HG03060 (cell line): ENCODE data around the gene METTL16.

Source experiments
- ATAC-seq: cut with Tn5 transposase; IDR thresholded peaks from one replicate; pipeline ENCODE4 v1.9.1; 2021; ENCODE audit warnings: low read depth, moderate number of reproducible peaks; ENCODE audit not compliant: unreplicated experiment

METTL16 gene

GRCh38 chr17:2397247-2398171 lies 114.2 kb downstream of the METTL16 start:
- no peak for ATAC-seq

DNA sequence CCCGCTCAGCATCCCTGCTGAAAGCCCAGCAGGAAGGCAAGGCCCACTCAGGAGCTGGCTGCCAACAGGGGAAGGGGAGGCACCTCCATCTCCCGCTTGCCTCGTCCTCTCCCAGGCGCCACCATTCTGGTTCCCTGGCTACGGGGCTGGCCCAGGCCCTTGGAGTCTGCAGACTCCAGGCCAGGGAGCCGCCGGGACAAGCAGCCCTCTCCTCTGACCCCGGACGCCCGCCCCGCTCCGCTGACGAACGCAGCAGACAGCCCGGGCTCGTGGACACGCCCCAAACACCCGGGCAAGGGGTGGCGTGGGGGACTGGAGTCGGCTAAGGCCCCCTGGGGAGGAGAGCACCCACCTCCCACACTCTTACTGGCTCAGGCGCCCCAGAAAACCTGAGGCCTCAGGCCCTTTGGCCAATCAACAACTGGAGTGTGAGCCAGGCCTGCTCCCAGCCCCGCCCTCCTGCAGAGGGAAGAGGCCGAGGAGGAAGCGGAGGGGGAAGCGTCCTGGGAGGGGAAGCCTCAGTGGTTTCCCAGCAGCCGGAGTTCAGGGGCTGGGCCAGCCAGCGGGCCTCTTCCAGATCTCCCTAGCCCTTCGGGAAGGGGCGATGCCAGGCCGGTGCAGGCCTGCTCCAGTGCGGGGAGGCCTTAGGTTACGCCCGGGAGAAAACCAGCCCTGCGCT lies 115.0 kb downstream of the METTL16 start:
- no peak for ATAC-seq

DNA sequence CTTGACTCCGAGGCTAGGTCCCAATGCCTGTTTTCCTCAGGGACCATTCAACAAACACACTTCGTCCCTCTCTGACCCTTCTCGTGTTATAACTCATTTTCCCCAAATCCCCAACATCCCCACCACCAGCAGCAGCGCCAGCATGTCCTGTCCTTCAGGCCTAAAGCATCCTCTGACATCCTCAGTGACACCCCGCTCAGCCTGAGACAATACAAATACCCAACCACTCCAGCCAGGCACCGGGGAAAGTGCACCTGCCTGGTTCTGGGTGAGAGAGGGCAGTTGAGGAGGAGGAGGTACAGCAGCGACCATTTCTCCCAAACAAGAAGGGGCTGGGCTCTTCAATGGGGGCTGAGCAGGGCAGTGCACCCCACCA lies 115.5 kb downstream of the METTL16 start:
- ATAC-seq = no peak

DNA sequence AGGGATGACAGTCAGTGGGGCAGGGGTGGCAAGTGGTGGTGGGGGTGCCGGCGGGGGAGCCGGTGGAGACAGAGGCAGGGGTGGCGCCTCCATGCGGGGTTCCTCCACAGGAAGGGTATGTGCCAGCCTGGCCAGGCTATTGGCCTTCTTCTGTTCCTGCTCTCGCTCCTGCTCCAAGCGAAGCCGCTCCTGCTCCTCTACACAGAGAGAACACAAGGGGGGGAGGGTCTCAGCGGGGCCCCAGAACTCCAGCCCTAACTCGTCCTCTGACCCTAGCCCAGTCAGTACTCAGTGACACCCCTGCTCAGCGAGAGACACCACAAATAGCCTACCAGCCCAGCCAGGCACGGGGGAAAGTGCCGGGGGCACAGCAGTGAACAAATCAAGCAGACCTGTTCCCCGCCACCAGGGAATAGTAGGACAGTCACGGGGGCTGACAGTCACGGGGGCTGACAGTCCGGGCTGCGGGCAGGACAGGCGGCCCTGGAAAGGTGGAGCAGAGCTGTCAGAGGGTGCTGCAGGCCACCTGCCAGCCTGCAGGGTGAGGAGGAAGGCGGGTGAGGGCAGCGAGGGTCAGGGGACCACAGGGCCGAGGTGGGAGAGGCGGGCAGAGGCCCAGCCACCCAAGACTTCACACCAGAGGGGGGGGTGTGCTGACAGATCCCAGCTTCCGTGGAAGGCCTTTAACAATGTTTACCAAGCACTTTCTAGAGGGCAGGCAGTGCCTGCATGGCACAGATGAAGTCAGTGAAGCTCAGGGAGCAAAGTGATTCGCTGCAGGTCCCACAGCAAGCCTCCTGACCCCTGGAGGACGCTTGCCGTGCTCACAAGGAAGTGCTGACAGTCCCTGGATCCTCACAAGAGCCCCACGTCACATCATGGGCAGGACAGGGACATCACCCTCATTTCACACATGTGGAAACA lies 116.2 kb downstream of the METTL16 start:
- no peak for ATAC-seq

- ATAC-seq = no peak
Measured at GRCh38 chr17:2394775-2395201, 116.9 kb downstream of the METTL16 start.

GRCh38 chr17:2393954-2394749 lies 117.5 kb downstream of the METTL16 start:
- no peak for ATAC-seq

GRCh38 chr17:2393174-2393953 lies 118.3 kb downstream of the METTL16 start:
- ATAC-seq = no peak

- no peak for ATAC-seq
Measured at GRCh38 chr17:2392252-2393173, 119.2 kb downstream of the METTL16 start.

DNA sequence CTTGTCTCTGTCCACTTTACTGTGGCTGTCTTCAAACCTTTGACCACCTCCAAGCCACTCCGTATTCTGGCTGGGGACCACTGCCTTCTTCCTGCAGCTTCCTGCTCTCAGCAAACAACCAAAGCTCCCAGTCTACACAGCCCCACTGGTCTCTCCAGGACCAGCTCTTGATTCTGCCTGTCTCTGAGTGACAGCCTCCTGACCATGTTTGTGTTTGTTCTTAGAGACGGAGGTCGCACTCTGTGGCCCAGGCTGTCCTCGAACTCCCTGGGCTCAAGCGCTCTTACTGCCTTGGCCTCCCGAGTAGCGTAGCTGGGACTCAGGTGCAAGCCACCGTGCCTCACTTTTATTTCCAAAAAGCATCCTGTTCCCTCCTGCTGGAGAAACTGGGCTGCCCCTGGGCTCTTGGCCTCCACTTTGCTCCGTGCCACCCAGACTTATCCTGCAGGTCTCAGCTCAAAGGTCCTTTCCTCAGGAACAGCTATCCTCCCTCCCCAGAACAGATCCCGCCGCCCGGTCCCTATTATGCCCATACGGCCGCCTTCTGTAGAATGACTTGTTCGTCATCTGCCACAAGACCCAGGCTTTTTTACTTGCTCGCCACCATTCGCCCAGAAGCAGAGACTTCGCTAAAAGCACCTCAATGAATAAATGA lies 120.0 kb downstream of the METTL16 start:
- ATAC-seq = no peak

DNA sequence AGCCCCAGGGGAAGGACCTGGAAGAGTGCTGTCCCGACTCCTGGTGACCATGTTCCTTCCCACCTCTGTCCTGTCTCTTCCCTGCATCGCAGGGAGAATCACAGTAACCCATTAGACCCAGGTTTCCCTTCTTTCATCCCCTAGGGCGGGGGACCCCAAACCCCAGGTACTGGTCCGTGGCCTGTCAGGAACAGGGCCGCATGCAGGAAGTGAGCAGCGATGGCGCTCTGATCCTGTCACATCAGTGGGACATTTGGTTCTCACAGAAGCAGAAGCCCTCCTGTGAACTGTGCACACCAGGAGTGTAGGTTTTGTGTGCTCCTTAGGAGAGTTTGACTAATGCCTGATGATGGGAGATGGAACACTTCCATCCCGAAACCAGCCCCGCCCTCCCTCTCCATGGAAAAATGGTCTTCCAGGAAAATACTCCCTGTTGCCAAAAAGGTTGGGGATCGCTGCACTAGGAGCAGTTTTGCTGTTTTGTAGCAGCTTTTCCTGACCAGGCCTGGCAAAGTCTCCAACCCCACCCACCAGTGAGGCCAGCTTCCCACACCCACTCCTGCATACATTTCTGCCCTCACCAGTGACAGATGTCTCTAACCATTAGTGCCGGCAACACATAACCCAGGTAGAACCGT lies 121.4 kb downstream of the METTL16 start:
- ATAC-seq = no peak

- no peak for ATAC-seq
Measured at GRCh38 chr17:2388683-2389055, 123.0 kb downstream of the METTL16 start.

DNA sequence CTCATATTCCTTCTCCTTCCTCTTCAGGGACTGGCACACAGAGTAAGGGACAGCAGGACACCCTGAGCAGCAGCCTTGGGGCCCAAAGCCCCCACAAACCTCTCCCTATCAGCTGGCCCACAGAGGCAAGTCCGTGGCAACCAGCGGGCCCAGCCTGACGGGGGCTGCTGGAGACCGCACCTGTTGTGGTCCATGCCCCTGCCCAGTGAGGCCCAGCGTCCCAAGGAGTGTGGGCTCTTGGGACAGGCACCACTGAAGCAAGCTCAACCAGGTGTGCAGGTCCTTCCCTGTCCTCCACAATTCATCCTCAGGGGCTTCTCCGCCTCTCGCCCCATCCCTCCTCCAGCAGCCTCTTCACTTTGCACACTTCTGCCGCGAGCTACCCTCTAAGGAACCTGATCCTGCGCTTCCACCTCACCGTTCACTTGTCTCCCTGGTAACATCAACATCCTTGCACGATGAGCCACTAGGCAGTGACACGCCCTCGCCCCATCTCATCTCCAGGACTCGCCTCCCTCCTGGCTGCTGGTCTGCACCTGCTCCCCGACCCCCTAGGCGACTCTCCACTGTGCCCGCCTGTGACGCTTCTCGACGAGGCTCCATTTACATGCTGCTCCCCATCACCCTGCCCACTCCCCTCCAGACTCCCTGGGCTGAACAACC lies 123.5 kb downstream of the METTL16 start:
- ATAC-seq = no peak

GRCh38 chr17:2387086-2388019 lies 124.3 kb downstream of the METTL16 start:
- no peak for ATAC-seq

GRCh38 chr17:2386400-2387085 lies 125.1 kb downstream of the METTL16 start:
- no peak for ATAC-seq
